HEK293 (cell line): ENCODE results near the gene ZIK1.
A peak's percentile ranks its signal among the peaks of the same experiment; 100 is the strongest.

Source experiments
- CTCF ChIP-seq: fragments of 450-650 bp; formaldehyde crosslinking; IDR thresholded peaks from 2 replicates; pipeline ENCODE4 v1.5.1; 2016; ENCODE audit warnings: missing biosample characterization, missing genetic modification characterization
- GLI2 ChIP-seq: fragments of 450-650 bp; formaldehyde crosslinking; IDR thresholded peaks from 2 replicates; pipeline ENCODE4; 2017; ENCODE audit warnings: missing biosample characterization, missing genetic modification characterization, low read depth, borderline replicate concordance
- GLIS1 ChIP-seq: fragments of 450-650 bp; formaldehyde crosslinking; IDR thresholded peaks from 2 replicates; pipeline ENCODE4 v1.5.1; 2016; ENCODE audit warnings: missing biosample characterization, missing genetic modification characterization
- GLIS2 ChIP-seq: fragments of 450-650 bp; formaldehyde crosslinking; IDR thresholded peaks from 2 replicates; pipeline ENCODE4 v1.5.1; 2016; ENCODE audit warnings: missing biosample characterization, missing genetic modification characterization
- SP3 ChIP-seq: fragments of 450-650 bp; formaldehyde crosslinking; IDR thresholded peaks from 2 replicates; pipeline ENCODE4 v1.5.1; 2016; ENCODE audit warnings: missing biosample characterization, missing genetic modification characterization
- YY2 ChIP-seq: fragments of 450-650 bp; formaldehyde crosslinking; IDR thresholded peaks from 2 replicates; pipeline ENCODE4 v1.5.1; 2016; ENCODE audit warnings: missing biosample characterization, missing genetic modification characterization
- ZBTB1 ChIP-seq: fragments of 450-650 bp; formaldehyde crosslinking; IDR thresholded peaks from 2 replicates; pipeline ENCODE4 v1.5.1; 2016; ENCODE audit warnings: missing biosample characterization, missing genetic modification characterization
- ZBTB20 ChIP-seq: fragments of 450-650 bp; formaldehyde crosslinking; IDR thresholded peaks from 2 replicates; pipeline ENCODE4 v1.5.1; 2016; ENCODE audit warnings: missing biosample characterization, missing genetic modification characterization
- ZFP37 ChIP-seq: fragments of 450-650 bp; formaldehyde crosslinking; IDR thresholded peaks from 2 replicates; pipeline ENCODE4 v1.5.1; 2016; ENCODE audit warnings: missing biosample characterization, missing genetic modification characterization
- ZNF112 ChIP-seq: fragments of 450-650 bp; formaldehyde crosslinking; IDR thresholded peaks from 2 replicates; pipeline ENCODE4 v1.5.0; 2017; ENCODE audit warnings: missing biosample characterization, missing genetic modification characterization
- ZNF174 ChIP-seq: fragments of 450-650 bp; formaldehyde crosslinking; IDR thresholded peaks from 2 replicates; pipeline ENCODE4 v1.5.0; 2017; ENCODE audit warnings: missing biosample characterization, mild to moderate bottlenecking, missing genetic modification characterization
- ZNF26 ChIP-seq: fragments of 450-650 bp; formaldehyde crosslinking; IDR thresholded peaks from 2 replicates; pipeline ENCODE4 v1.5.1; 2016; ENCODE audit warnings: missing biosample characterization, missing genetic modification characterization
- ZNF302 ChIP-seq: fragments of 450-650 bp; formaldehyde crosslinking; IDR thresholded peaks from 2 replicates; pipeline ENCODE4 v1.5.1; 2016; ENCODE audit warnings: missing biosample characterization, missing genetic modification characterization, low read depth
- ZNF335 ChIP-seq: fragments of 450-650 bp; formaldehyde crosslinking; conservative IDR thresholded peaks from 2 replicates; pipeline ENCODE4 v1.5.1; 2016; ENCODE audit warnings: missing biosample characterization, missing genetic modification characterization
- ZNF362 ChIP-seq: fragments of 450-650 bp; formaldehyde crosslinking; IDR thresholded peaks from 2 replicates; pipeline ENCODE4 v1.5.1; 2016; ENCODE audit warnings: missing biosample characterization, missing genetic modification characterization
- ZNF37A ChIP-seq: fragments of 450-650 bp; IDR thresholded peaks from 2 replicates; pipeline ENCODE4 v1.5.1; 2018; ENCODE audit warnings: missing biosample characterization, missing genetic modification characterization
- ZNF426 ChIP-seq: fragments of 450-650 bp; formaldehyde crosslinking; IDR thresholded peaks from 2 replicates; pipeline ENCODE4 v1.5.1; 2017; ENCODE audit warnings: missing biosample characterization, missing genetic modification characterization, mild to moderate bottlenecking, inconsistent platforms, moderate library complexity
- ZNF473 ChIP-seq: fragments of 450-650 bp; formaldehyde crosslinking; IDR thresholded peaks from 2 replicates; pipeline ENCODE4 v1.5.1; 2017; ENCODE audit warnings: missing biosample characterization, missing genetic modification characterization
- ZNF529 ChIP-seq: fragments of 450-650 bp; formaldehyde crosslinking; IDR thresholded peaks from 2 replicates; pipeline ENCODE4 v1.5.1; 2017; ENCODE audit warnings: missing genetic modification characterization, missing biosample characterization; ENCODE audit not compliant: insufficient replicate concordance
- ZNF544 ChIP-seq: fragments of 450-650 bp; formaldehyde crosslinking; IDR thresholded peaks from 2 replicates; pipeline ENCODE4 v1.5.0; 2017; ENCODE audit warnings: missing biosample characterization, missing genetic modification characterization
- ZNF610 ChIP-seq: fragments of 450-650 bp; formaldehyde crosslinking; IDR thresholded peaks from 2 replicates; pipeline ENCODE4 v1.5.1; 2016; ENCODE audit warnings: missing biosample characterization, missing genetic modification characterization, borderline replicate concordance
- ZNF76 ChIP-seq: fragments of 450-650 bp; formaldehyde crosslinking; IDR thresholded peaks from 2 replicates; pipeline ENCODE4; 2016; ENCODE audit warnings: low read depth, missing biosample characterization, missing genetic modification characterization, borderline replicate concordance
- ZNF791 ChIP-seq: fragments of 450-650 bp; formaldehyde crosslinking; IDR thresholded peaks from 2 replicates; pipeline ENCODE4 v1.5.1; 2016; ENCODE audit warnings: missing biosample characterization, missing genetic modification characterization
- ZSCAN23 ChIP-seq: fragments of 450-650 bp; formaldehyde crosslinking; IDR thresholded peaks from 2 replicates; pipeline ENCODE4 v1.5.1; 2016; ENCODE audit warnings: missing biosample characterization, missing genetic modification characterization
- TF ChIP-seq, protein P1 (sequence below): fragments of 450-650 bp; formaldehyde crosslinking; IDR thresholded peaks from 2 replicates; pipeline ENCODE4 v1.5.1; 2017; ENCODE audit warnings: missing biosample characterization, missing genetic modification characterization
- TF ChIP-seq, protein P2 (sequence below): fragments of 450-650 bp; formaldehyde crosslinking; IDR thresholded peaks from 2 replicates; pipeline ENCODE4 v1.5.1; 2017; ENCODE audit warnings: missing biosample characterization, mild to moderate bottlenecking, missing genetic modification characterization, moderate library complexity
- TF ChIP-seq, protein P3 (sequence below): fragments of 450-650 bp; formaldehyde crosslinking; IDR thresholded peaks from 2 replicates; pipeline ENCODE4 v1.5.1; 2016; ENCODE audit warnings: missing biosample characterization, missing genetic modification characterization
- TF ChIP-seq, protein P4 (sequence below): fragments of 450-650 bp; formaldehyde crosslinking; IDR thresholded peaks from 2 replicates; pipeline ENCODE4 v1.5.1; 2016; ENCODE audit warnings: missing biosample characterization, missing genetic modification characterization

ZIK1 gene

GRCh38 chr19:57599761-57600383 lies 15.9 kb downstream of the ZIK1 start, which contains the start of gene ZNF530 (continued):
- no peak; the same call in 1 of the 2 replicates for TF ChIP-seq ZNF362
- TF ChIP-seq ZSCAN23 (tag by site-specific recombination): no peak
- TF ChIP-seq, protein P1, sequence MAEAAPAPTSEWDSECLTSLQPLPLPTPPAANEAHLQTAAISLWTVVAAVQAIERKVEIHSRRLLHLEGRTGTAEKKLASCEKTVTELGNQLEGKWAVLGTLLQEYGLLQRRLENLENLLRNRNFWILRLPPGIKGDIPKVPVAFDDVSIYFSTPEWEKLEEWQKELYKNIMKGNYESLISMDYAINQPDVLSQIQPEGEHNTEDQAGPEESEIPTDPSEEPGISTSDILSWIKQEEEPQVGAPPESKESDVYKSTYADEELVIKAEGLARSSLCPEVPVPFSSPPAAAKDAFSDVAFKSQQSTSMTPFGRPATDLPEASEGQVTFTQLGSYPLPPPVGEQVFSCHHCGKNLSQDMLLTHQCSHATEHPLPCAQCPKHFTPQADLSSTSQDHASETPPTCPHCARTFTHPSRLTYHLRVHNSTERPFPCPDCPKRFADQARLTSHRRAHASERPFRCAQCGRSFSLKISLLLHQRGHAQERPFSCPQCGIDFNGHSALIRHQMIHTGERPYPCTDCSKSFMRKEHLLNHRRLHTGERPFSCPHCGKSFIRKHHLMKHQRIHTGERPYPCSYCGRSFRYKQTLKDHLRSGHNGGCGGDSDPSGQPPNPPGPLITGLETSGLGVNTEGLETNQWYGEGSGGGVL (tag by site-specific recombination): peak; percentile 61
- TF ChIP-seq ZNF610: peak; percentile 77; the same call in 1 of the 2 replicates
- no peak for TF ChIP-seq GLI2
- peak; percentile 63; the same call in 1 of the 2 replicates for TF ChIP-seq ZNF112 (tag by site-specific recombination)
- TF ChIP-seq ZBTB20: peak; percentile 68; the same call in 1 of the 2 replicates
- TF ChIP-seq GLIS1 (tag by site-specific recombination): peak; percentile 30; the same call in 1 of the 2 replicates
- TF ChIP-seq, protein P2, sequence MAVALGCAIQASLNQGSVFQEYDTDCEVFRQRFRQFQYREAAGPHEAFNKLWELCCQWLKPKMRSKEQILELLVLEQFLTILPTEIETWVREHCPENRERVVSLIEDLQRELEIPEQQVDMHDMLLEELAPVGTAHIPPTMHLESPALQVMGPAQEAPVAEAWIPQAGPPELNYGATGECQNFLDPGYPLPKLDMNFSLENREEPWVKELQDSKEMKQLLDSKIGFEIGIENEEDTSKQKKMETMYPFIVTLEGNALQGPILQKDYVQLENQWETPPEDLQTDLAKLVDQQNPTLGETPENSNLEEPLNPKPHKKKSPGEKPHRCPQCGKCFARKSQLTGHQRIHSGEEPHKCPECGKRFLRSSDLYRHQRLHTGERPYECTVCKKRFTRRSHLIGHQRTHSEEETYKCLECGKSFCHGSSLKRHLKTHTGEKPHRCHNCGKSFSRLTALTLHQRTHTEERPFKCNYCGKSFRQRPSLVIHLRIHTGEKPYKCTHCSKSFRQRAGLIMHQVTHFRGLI (tag by site-specific recombination): no peak
- peak; percentile 98 for TF ChIP-seq ZNF335 (tag by site-specific recombination)
- TF ChIP-seq, protein P3, sequence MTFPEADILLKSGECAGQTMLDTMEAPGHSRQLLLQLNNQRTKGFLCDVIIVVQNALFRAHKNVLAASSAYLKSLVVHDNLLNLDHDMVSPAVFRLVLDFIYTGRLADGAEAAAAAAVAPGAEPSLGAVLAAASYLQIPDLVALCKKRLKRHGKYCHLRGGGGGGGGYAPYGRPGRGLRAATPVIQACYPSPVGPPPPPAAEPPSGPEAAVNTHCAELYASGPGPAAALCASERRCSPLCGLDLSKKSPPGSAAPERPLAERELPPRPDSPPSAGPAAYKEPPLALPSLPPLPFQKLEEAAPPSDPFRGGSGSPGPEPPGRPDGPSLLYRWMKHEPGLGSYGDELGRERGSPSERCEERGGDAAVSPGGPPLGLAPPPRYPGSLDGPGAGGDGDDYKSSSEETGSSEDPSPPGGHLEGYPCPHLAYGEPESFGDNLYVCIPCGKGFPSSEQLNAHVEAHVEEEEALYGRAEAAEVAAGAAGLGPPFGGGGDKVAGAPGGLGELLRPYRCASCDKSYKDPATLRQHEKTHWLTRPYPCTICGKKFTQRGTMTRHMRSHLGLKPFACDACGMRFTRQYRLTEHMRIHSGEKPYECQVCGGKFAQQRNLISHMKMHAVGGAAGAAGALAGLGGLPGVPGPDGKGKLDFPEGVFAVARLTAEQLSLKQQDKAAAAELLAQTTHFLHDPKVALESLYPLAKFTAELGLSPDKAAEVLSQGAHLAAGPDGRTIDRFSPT (tag by site-specific recombination): no peak; the same call in 1 of the 2 replicates
- TF ChIP-seq SP3: peak; percentile 70
- TF ChIP-seq ZNF473: no peak
- TF ChIP-seq ZNF544 (tag by site-specific recombination): peak; percentile 69
- TF ChIP-seq ZBTB1 (tag by site-specific recombination): no peak
- TF ChIP-seq ZNF426: no peak
- no peak for TF ChIP-seq ZNF791 (tag by site-specific recombination)
- TF ChIP-seq ZFP37 (tag by site-specific recombination): peak; percentile 47; the same call in 1 of the 2 replicates
- no peak for TF ChIP-seq GLIS2 (tag by site-specific recombination)
- TF ChIP-seq CTCF: no peak; the same call in none of the 2 replicates
- peak; percentile 65 for TF ChIP-seq YY2 (tag by site-specific recombination)
- peak; percentile 83 for TF ChIP-seq ZNF76
- TF ChIP-seq ZNF174 (tag by site-specific recombination): peak; percentile 75; the same call in 1 of the 2 replicates
- peak; percentile 59; the same call in 1 of the 2 replicates for TF ChIP-seq ZNF37A (tag by site-specific recombination)
- no peak for TF ChIP-seq ZNF302 (tag by site-specific recombination)
- TF ChIP-seq ZNF529 (tag by site-specific recombination): no peak
- TF ChIP-seq ZNF26 (tag by site-specific recombination): no peak
- TF ChIP-seq, protein P4, sequence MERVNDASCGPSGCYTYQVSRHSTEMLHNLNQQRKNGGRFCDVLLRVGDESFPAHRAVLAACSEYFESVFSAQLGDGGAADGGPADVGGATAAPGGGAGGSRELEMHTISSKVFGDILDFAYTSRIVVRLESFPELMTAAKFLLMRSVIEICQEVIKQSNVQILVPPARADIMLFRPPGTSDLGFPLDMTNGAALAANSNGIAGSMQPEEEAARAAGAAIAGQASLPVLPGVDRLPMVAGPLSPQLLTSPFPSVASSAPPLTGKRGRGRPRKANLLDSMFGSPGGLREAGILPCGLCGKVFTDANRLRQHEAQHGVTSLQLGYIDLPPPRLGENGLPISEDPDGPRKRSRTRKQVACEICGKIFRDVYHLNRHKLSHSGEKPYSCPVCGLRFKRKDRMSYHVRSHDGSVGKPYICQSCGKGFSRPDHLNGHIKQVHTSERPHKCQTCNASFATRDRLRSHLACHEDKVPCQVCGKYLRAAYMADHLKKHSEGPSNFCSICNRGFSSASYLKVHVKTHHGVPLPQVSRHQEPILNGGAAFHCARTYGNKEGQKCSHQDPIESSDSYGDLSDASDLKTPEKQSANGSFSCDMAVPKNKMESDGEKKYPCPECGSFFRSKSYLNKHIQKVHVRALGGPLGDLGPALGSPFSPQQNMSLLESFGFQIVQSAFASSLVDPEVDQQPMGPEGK (tag by site-specific recombination): peak; percentile 37; the same call in 1 of the 2 replicates
